ENCODE results near the gene ST3GAL3.

Gene ST3GAL3

GRCh38 chr1:43902058-43902831 is 194.9 kb downstream of the ST3GAL3 start:
- TF ChIP-seq CTCF (IDR thresholded peaks at IDR 0.05): no peak
- Histone ChIP-seq H3K27me3 (no peaks in the 10 kb centered on the region), H3K4me3 (no peak overlapping the region), H3K9me3 (no peaks in the 10 kb centered on the region), H3K4me1 (no peaks in the 10 kb centered on the region), H3K27ac (no peak overlapping the region), H3K36me3 (peaks cover 6 to 44% (median 25%) of the 10 kb centered on the region in 3 donors)
- no peak for DNase-seq
- intact Hi-C loops (cut with DNase I; ENCODE audit: low total_unique reads): no loop called here

- H3K4me3 ChIP-seq: no peak overlapping the region
- no peaks in the 10 kb centered on the region for H3K27me3 ChIP-seq
- H3K36me3 ChIP-seq: peaks cover 0 to 32% (median 3%) of the 10 kb centered on the region in 3 donors
- no peaks in the 10 kb centered on the region for H3K4me1 ChIP-seq
- H3K9me3 ChIP-seq: no peaks in the 10 kb centered on the region
- no peak for DNase-seq
- H3K27ac ChIP-seq: no peak overlapping the region
- intact Hi-C loops (cut with DNase I; ENCODE audit: low total_unique reads): no loop called here
- TF ChIP-seq CTCF (IDR thresholded peaks at IDR 0.05): no peak
These were observed 197.6 kb downstream of the ST3GAL3 start for GRCh38 chr1:43904660-43905551.

- Histone ChIP-seq H3K36me3 (peaks cover 0 to 12% (median 6%) of the 10 kb centered on the region in 3 donors), H3K4me1 (no peaks in the 10 kb centered on the region), H3K9me3 (no peaks in the 10 kb centered on the region), H3K27ac (no peak overlapping the region), H3K4me3 (no peak overlapping the region), H3K27me3 (no peaks in the 10 kb centered on the region)
- DNase-seq: no peak
- TF ChIP-seq CTCF (IDR thresholded peaks at IDR 0.05): no peak
- intact Hi-C loops (cut with DNase I; ENCODE audit: low total_unique reads): no loop called here
These were observed 200.9 kb downstream of the ST3GAL3 start for GRCh38 chr1:43908226-43908625.

GRCh38 chr1:43908858-43909257 is 201.5 kb downstream of the ST3GAL3 start:
- no peak overlapping the region for H3K27ac ChIP-seq

GRCh38 chr1:43910343-43910742 is 203.0 kb downstream of the ST3GAL3 start:
- Histone ChIP-seq H3K4me1 (no peaks in the 10 kb centered on the region), H3K4me3 (no peak overlapping the region), H3K36me3 (peaks cover 0 to 12% (median 6%) of the 10 kb centered on the region in 3 donors), H3K27me3 (no peaks in the 10 kb centered on the region), H3K27ac (no peak overlapping the region), H3K9me3 (no peaks in the 10 kb centered on the region)
- intact Hi-C loops (cut with DNase I; ENCODE audit: low total_unique reads): no loop called here
- TF ChIP-seq CTCF (IDR thresholded peaks at IDR 0.05): no peak
- DNase-seq: no peak

More at GRCh38 chr1:43908858-43909257, 201.5 kb downstream of the ST3GAL3 start:
- no peak for DNase-seq
- H3K27me3 ChIP-seq: no peaks in the 10 kb centered on the region
- no peak for TF ChIP-seq CTCF (IDR thresholded peaks at IDR 0.05)
- no peaks in the 10 kb centered on the region for H3K9me3 ChIP-seq
- no peak overlapping the region for H3K4me3 ChIP-seq
- no peaks in the 10 kb centered on the region for H3K4me1 ChIP-seq
- peaks cover 0 to 12% (median 6%) of the 10 kb centered on the region in 3 donors for H3K36me3 ChIP-seq
- intact Hi-C loops (cut with DNase I; ENCODE audit: low total_unique reads): no loop called here

Data from tibial artery (tissue), 4 donors.